Measurements from ENCODE around the gene FTO.

DNA sequence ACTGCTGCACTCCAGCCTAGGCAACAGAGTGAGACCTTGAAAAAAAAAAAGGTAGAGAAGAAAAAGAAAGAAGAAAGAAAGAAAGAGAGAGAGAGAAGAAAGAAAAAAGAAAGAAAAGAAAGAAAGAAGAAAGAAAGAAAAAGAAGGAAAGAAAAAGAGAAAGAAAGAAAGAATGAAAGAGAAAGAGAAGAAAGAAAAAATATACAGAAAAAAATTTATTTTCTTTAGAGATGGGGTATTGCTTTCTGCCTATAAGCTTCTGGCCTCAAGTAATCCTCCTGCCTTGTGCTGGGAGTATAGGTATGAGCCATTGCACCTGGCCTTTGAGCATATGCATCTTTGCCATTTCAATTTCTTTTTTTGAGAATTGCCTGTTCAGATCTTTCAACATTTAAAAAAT, 425.9 kb downstream of the FTO start:
- TF ChIP-seq POLR2A (IDR thresholded peaks at IDR 0.05; ENCODE audit: insufficient read depth in 1 of 2, low read depth in 2 of 2, low read length in 2 of 2) (no peak), GATA4 (IDR thresholded peaks at IDR 0.05; ENCODE audit: borderline replicate concordance, low read depth) (no peak), POLR2AphosphoS5 (IDR thresholded peaks at IDR 0.05; ENCODE audit: low read depth, low read length) (no peak), PAX8 (CRISPR knock-in tag; IDR thresholded peaks at IDR 0.05; ENCODE audit: borderline replicate concordance) (no peak), JUN (CRISPR knock-in tag; IDR thresholded peaks at IDR 0.05) (no peak), NFYB (CRISPR knock-in tag; IDR thresholded peaks at IDR 0.05) (no peak), FOXJ3 (CRISPR knock-in tag; IDR thresholded peaks at IDR 0.05; ENCODE audit: borderline replicate concordance) (no peak), ELF4 (CRISPR knock-in tag; IDR thresholded peaks at IDR 0.05; ENCODE audit: borderline replicate concordance) (no peak), YEATS4 (CRISPR knock-in tag; IDR thresholded peaks at IDR 0.05; ENCODE audit: borderline replicate concordance) (no peak), CEBPB (IDR thresholded peaks at IDR 0.05; ENCODE audit: borderline replicate concordance, low read depth, low read length) (no peak), ZNF296 (CRISPR knock-in tag; conservative IDR thresholded peaks at IDR 0.05) (no peak)
- TF ChIP-seq, protein P1, sequence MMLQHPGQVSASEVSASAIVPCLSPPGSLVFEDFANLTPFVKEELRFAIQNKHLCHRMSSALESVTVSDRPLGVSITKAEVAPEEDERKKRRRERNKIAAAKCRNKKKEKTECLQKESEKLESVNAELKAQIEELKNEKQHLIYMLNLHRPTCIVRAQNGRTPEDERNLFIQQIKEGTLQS (CRISPR knock-in tag; IDR thresholded peaks at IDR 0.05) = no peak
- TF ChIP-seq, protein P2, sequence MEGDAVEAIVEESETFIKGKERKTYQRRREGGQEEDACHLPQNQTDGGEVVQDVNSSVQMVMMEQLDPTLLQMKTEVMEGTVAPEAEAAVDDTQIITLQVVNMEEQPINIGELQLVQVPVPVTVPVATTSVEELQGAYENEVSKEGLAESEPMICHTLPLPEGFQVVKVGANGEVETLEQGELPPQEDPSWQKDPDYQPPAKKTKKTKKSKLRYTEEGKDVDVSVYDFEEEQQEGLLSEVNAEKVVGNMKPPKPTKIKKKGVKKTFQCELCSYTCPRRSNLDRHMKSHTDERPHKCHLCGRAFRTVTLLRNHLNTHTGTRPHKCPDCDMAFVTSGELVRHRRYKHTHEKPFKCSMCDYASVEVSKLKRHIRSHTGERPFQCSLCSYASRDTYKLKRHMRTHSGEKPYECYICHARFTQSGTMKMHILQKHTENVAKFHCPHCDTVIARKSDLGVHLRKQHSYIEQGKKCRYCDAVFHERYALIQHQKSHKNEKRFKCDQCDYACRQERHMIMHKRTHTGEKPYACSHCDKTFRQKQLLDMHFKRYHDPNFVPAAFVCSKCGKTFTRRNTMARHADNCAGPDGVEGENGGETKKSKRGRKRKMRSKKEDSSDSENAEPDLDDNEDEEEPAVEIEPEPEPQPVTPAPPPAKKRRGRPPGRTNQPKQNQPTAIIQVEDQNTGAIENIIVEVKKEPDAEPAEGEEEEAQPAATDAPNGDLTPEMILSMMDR (CRISPR knock-in tag; IDR thresholded peaks at IDR 0.05) = no peak
- TF ChIP-seq, protein P3, sequence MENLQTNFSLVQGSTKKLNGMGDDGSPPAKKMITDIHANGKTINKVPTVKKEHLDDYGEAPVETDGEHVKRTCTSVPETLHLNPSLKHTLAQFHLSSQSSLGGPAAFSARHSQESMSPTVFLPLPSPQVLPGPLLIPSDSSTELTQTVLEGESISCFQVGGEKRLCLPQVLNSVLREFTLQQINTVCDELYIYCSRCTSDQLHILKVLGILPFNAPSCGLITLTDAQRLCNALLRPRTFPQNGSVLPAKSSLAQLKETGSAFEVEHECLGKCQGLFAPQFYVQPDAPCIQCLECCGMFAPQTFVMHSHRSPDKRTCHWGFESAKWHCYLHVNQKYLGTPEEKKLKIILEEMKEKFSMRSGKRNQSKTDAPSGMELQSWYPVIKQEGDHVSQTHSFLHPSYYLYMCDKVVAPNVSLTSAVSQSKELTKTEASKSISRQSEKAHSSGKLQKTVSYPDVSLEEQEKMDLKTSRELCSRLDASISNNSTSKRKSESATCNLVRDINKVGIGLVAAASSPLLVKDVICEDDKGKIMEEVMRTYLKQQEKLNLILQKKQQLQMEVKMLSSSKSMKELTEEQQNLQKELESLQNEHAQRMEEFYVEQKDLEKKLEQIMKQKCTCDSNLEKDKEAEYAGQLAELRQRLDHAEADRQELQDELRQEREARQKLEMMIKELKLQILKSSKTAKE (CRISPR knock-in tag; IDR thresholded peaks at IDR 0.05; ENCODE audit: borderline replicate concordance) = no peak
